Measurements from ENCODE around the gene ZBTB44. TPM values are rescaled to one million over a fixed set of nuclear protein-coding genes. Genes with fewer than 3 reads are reported as not detected.
"Not testable (repeated sequence)": the region's sequence is repeated elsewhere in the genome, so short reads cannot be mapped to it uniquely, and the experiment has no call there.

Gene ZBTB44
- total RNA-seq, 1 experiment from 2014 or later: 37.1 TPM

GRCh38 chr11:130295657-130296056 is 19.1 kb downstream of the ZBTB44 start:
- no peak for DNase-seq
- Histone ChIP-seq H3K36me3 (replicated peaks; ENCODE audit: control insufficient read depth, insufficient read depth, low read length) (no peaks in the 10 kb centered on the region), H3K4me3 (ENCODE audit: insufficient read depth, low read depth, low read length) (no peak overlapping the region), H3K27me3 (ENCODE audit: control insufficient read depth, insufficient read depth, low read length) (no peaks in the 10 kb centered on the region)

GRCh38 chr11:130282111-130282510 is 32.6 kb downstream of the ZBTB44 start:
- Histone ChIP-seq H3K4me3 (ENCODE audit: insufficient read depth, low read depth, low read length) (no peak overlapping the region), H3K27me3 (ENCODE audit: control insufficient read depth, insufficient read depth, low read length) (no peaks in the 10 kb centered on the region), H3K36me3 (replicated peaks; ENCODE audit: control insufficient read depth, insufficient read depth, low read length) (no peaks in the 10 kb centered on the region)
- DNase-seq: no peak

- DNase-seq; H3K4me3 ChIP-seq (ENCODE audit: insufficient read depth, low read depth, low read length); H3K27me3 ChIP-seq (ENCODE audit: control insufficient read depth, insufficient read depth, low read length); H3K36me3 ChIP-seq (replicated peaks; ENCODE audit: control insufficient read depth, insufficient read depth, low read length): not testable (repeated sequence)
Measured at GRCh38 chr11:130281341-130281740, 33.4 kb downstream of the ZBTB44 start.

GRCh38 chr11:130279989-130280388 is 34.7 kb downstream of the ZBTB44 start:
- H3K4me3 ChIP-seq (ENCODE audit: insufficient read depth, low read depth, low read length): no peak overlapping the region
- DNase-seq: no peak
- no peaks in the 10 kb centered on the region for H3K27me3 ChIP-seq (ENCODE audit: control insufficient read depth, insufficient read depth, low read length)
- no peaks in the 10 kb centered on the region for H3K36me3 ChIP-seq (replicated peaks; ENCODE audit: control insufficient read depth, insufficient read depth, low read length)

- no peak for DNase-seq
- Histone ChIP-seq H3K27me3 (ENCODE audit: control insufficient read depth, insufficient read depth, low read length) (no peaks in the 10 kb centered on the region), H3K4me3 (ENCODE audit: insufficient read depth, low read depth, low read length) (no peak overlapping the region), H3K36me3 (replicated peaks; ENCODE audit: control insufficient read depth, insufficient read depth, low read length) (no peaks in the 10 kb centered on the region)
Measured at GRCh38 chr11:130278745-130279144, 36.0 kb downstream of the ZBTB44 start.

GRCh38 chr11:130278151-130278550 is 36.6 kb downstream of the ZBTB44 start:
- DNase-seq: no peak
- H3K27me3 ChIP-seq (ENCODE audit: control insufficient read depth, insufficient read depth, low read length): no peaks in the 10 kb centered on the region
- no peaks in the 10 kb centered on the region for H3K36me3 ChIP-seq (replicated peaks; ENCODE audit: control insufficient read depth, insufficient read depth, low read length)
- no peak overlapping the region for H3K4me3 ChIP-seq (ENCODE audit: insufficient read depth, low read depth, low read length)

GRCh38 chr11:130272336-130272735 is 42.4 kb downstream of the ZBTB44 start:
- H3K4me3 ChIP-seq (ENCODE audit: insufficient read depth, low read depth, low read length): no peak overlapping the region
- no peak for DNase-seq
- H3K36me3 ChIP-seq (replicated peaks; ENCODE audit: control insufficient read depth, insufficient read depth, low read length): peaks cover 3% of the 10 kb centered on the region
- no peaks in the 10 kb centered on the region for H3K27me3 ChIP-seq (ENCODE audit: control insufficient read depth, insufficient read depth, low read length)

- Histone ChIP-seq H3K36me3 (replicated peaks; ENCODE audit: control insufficient read depth, insufficient read depth, low read length) (peaks cover 6% of the 10 kb centered on the region), H3K27me3 (ENCODE audit: control insufficient read depth, insufficient read depth, low read length) (no peaks in the 10 kb centered on the region), H3K4me3 (ENCODE audit: insufficient read depth, low read depth, low read length) (no peak overlapping the region)
- no peak for DNase-seq
Measured at GRCh38 chr11:130269326-130269943, 45.3 kb downstream of the ZBTB44 start.

GRCh38 chr11:130263351-130263750 is 51.4 kb downstream of the ZBTB44 start:
- no peaks in the 10 kb centered on the region for H3K27me3 ChIP-seq (ENCODE audit: control insufficient read depth, insufficient read depth, low read length)
- no peak for DNase-seq
- peaks cover 11% of the 10 kb centered on the region for H3K36me3 ChIP-seq (replicated peaks; ENCODE audit: control insufficient read depth, insufficient read depth, low read length)
- H3K4me3 ChIP-seq (ENCODE audit: insufficient read depth, low read depth, low read length): no peak overlapping the region

- no peak for DNase-seq
- Histone ChIP-seq H3K4me3 (ENCODE audit: insufficient read depth, low read depth, low read length) (no peak overlapping the region), H3K36me3 (replicated peaks; ENCODE audit: control insufficient read depth, insufficient read depth, low read length) (peaks cover 9% of the 10 kb centered on the region), H3K27me3 (ENCODE audit: control insufficient read depth, insufficient read depth, low read length) (no peaks in the 10 kb centered on the region)
Measured at GRCh38 chr11:130262424-130262823, 52.3 kb downstream of the ZBTB44 start.

GRCh38 chr11:130261571-130261970 is 53.1 kb downstream of the ZBTB44 start:
- H3K27me3 ChIP-seq (ENCODE audit: control insufficient read depth, insufficient read depth, low read length): no peaks in the 10 kb centered on the region
- no peak overlapping the region for H3K4me3 ChIP-seq (ENCODE audit: insufficient read depth, low read depth, low read length)
- DNase-seq: no peak
- peaks cover 9% of the 10 kb centered on the region for H3K36me3 ChIP-seq (replicated peaks; ENCODE audit: control insufficient read depth, insufficient read depth, low read length)

- H3K36me3 ChIP-seq (replicated peaks; ENCODE audit: control insufficient read depth, insufficient read depth, low read length): peaks cover 7% of the 10 kb centered on the region
- H3K27me3 ChIP-seq (ENCODE audit: control insufficient read depth, insufficient read depth, low read length): no peaks in the 10 kb centered on the region
- no peak overlapping the region for H3K4me3 ChIP-seq (ENCODE audit: insufficient read depth, low read depth, low read length)
- DNase-seq: no peak
Measured at GRCh38 chr11:130260742-130261141, 54.0 kb downstream of the ZBTB44 start.

- Histone ChIP-seq H3K27me3 (ENCODE audit: control insufficient read depth, insufficient read depth, low read length) (no peaks in the 10 kb centered on the region), H3K4me3 (ENCODE audit: insufficient read depth, low read depth, low read length) (no peak overlapping the region), H3K36me3 (replicated peaks; ENCODE audit: control insufficient read depth, insufficient read depth, low read length) (peaks cover 6% of the 10 kb centered on the region)
Measured at GRCh38 chr11:130260080-130260627, 54.6 kb downstream of the ZBTB44 start.

GRCh38 chr11:130251763-130252162 is 63.0 kb downstream of the ZBTB44 start:
- not testable (repeated sequence) for H3K27me3 ChIP-seq (ENCODE audit: control insufficient read depth, insufficient read depth, low read length); H3K36me3 ChIP-seq (replicated peaks; ENCODE audit: control insufficient read depth, insufficient read depth, low read length); DNase-seq

More at GRCh38 chr11:130260080-130260627, 54.6 kb downstream of the ZBTB44 start:
- no peak for DNase-seq

GRCh38 chr11:130249929-130250328 is 64.8 kb downstream of the ZBTB44 start:
- DNase-seq; H3K27me3 ChIP-seq (ENCODE audit: control insufficient read depth, insufficient read depth, low read length); H3K36me3 ChIP-seq (replicated peaks; ENCODE audit: control insufficient read depth, insufficient read depth, low read length); H3K4me3 ChIP-seq (ENCODE audit: insufficient read depth, low read depth, low read length): not testable (repeated sequence)

More at GRCh38 chr11:130251763-130252162, 63.0 kb downstream of the ZBTB44 start:
- H3K4me3 ChIP-seq (ENCODE audit: insufficient read depth, low read depth, low read length): not testable (repeated sequence)
